Measurements from ENCODE around the gene IFITM1. TPM values are rescaled to one million over a fixed set of nuclear protein-coding genes. Genes with fewer than 3 reads are reported as not detected.
"Not testable (repeated sequence)": the region's sequence is repeated elsewhere in the genome, so short reads cannot be mapped to it uniquely, and the experiment has no call there.

The IFITM1 gene
- polyA plus RNA-seq, 3 donors, result 84.7 to 356 (median 325) TPM

GRCh38 chr11:332651-333480 lies 19.0 kb downstream of the IFITM1 start:
- WGBS, 3 donors, result 86 to 90% (median 87%) methylated on average over 23 of the region's 23 CpGs

GRCh38 chr11:333616-334263 lies 19.9 kb downstream of the IFITM1 start:
- H3K27ac ChIP-seq (ENCODE audit: low read depth, low read length), result not testable (repeated sequence)
- 82 to 88% (median 87%) methylated on average over 17 of the region's 17 CpGs for WGBS, 3 donors

More at GRCh38 chr11:332651-333480, 19.0 kb downstream of the IFITM1 start:
- H3K27ac ChIP-seq (ENCODE audit: low read depth, low read length), result no peak overlapping the region

- no peak overlapping the region for H3K27ac ChIP-seq (ENCODE audit: low read depth, low read length)
- 58 to 61% (median 60%) methylated on average over 25 of the region's 25 CpGs for WGBS, 3 donors
Observed at GRCh38 chr11:334264-334994, 20.6 kb downstream of the IFITM1 start.

- peak overlapping the region; percentile 14 for H3K27ac ChIP-seq (ENCODE audit: low read depth, low read length)
- WGBS, 3 donors, result 30 to 60% (median 33%) methylated on average over 15 of the region's 15 CpGs
Observed at GRCh38 chr11:335779-336658, 22.2 kb downstream of the IFITM1 start.

GRCh38 chr11:336659-337198 lies 22.9 kb downstream of the IFITM1 start:
- WGBS, 3 donors, result 72 to 87% (median 78%) methylated on average over 4 of the region's 4 CpGs
- no peak overlapping the region for H3K27ac ChIP-seq (ENCODE audit: low read depth, low read length)

- WGBS, 3 donors, result 86 to 96% (median 95%) methylated on average over 6 of the region's 6 CpGs
- H3K27ac ChIP-seq (ENCODE audit: low read depth, low read length), result no peak overlapping the region
Observed at GRCh38 chr11:337711-338110, 23.9 kb downstream of the IFITM1 start.

- WGBS, 3 donors, result 88 to 98% (median 96%) methylated on average over 2 of the region's 2 CpGs
- no peak overlapping the region for H3K27ac ChIP-seq (ENCODE audit: low read depth, low read length)
Observed at GRCh38 chr11:339963-340362, 26.1 kb downstream of the IFITM1 start.

- 73 to 85% (median 80%) methylated on average over 5 of the region's 5 CpGs for WGBS, 3 donors
- no peak overlapping the region for H3K27ac ChIP-seq (ENCODE audit: low read depth, low read length)
Observed at GRCh38 chr11:340539-341512, 27.0 kb downstream of the IFITM1 start.

- 67 to 74% (median 68%) methylated on average over 3 of the region's 3 CpGs for WGBS, 3 donors
- no peak overlapping the region for H3K27ac ChIP-seq (ENCODE audit: low read depth, low read length)
Observed at GRCh38 chr11:342328-342727, 28.5 kb downstream of the IFITM1 start.

GRCh38 chr11:344836-345578 lies 31.2 kb downstream of the IFITM1 start:
- H3K27ac ChIP-seq (ENCODE audit: low read depth, low read length), result no peak overlapping the region
- 84 to 92% (median 91%) methylated on average over 11 of the region's 11 CpGs for WGBS, 3 donors

- WGBS, 3 donors, result 81 to 92% (median 88%) methylated on average over 3 of the region's 3 CpGs
- H3K27ac ChIP-seq (ENCODE audit: low read depth, low read length), result no peak overlapping the region
Observed at GRCh38 chr11:346529-346928, 32.7 kb downstream of the IFITM1 start.

GRCh38 chr11:349270-349954 lies 35.6 kb downstream of the IFITM1 start:
- 76 to 93% (median 93%) methylated on average over 7 to 8 of the region's 8 CpGs for WGBS, 3 donors
- not testable (repeated sequence) for H3K27ac ChIP-seq (ENCODE audit: low read depth, low read length)

GRCh38 chr11:350033-350722 lies 36.3 kb downstream of the IFITM1 start:
- H3K27ac ChIP-seq (ENCODE audit: low read depth, low read length), result not testable (repeated sequence)
- WGBS, 3 donors, result 57 to 69% (median 68%) methylated on average over 13 to 16 of the region's 16 CpGs

- no peak overlapping the region for H3K27ac ChIP-seq (ENCODE audit: low read depth, low read length)
- 53 to 76% (median 65%) methylated on average over 17 to 18 of the region's 18 CpGs for WGBS, 3 donors
Observed at GRCh38 chr11:350723-351255, 36.9 kb downstream of the IFITM1 start.

GRCh38 chr11:351411-351810 lies 37.6 kb downstream of the IFITM1 start:
- H3K27ac ChIP-seq (ENCODE audit: low read depth, low read length), result no peak overlapping the region
- 91 to 95% (median 95%) methylated on average over 14 of the region's 14 CpGs for WGBS, 3 donors
